NCI-H510A (cell line): Measurements from ENCODE around the gene KRTAP4-12.
"Not testable (repeated sequence)": the region's sequence is repeated elsewhere in the genome, so short reads cannot be mapped to it uniquely, and the experiment has no call there.

Experiments used
- DNase-seq: peaks from one replicate; lab custom pipeline; 2025; lab: John Stamatoyannopoulos, UW

The KRTAP4-12 gene

DNA sequence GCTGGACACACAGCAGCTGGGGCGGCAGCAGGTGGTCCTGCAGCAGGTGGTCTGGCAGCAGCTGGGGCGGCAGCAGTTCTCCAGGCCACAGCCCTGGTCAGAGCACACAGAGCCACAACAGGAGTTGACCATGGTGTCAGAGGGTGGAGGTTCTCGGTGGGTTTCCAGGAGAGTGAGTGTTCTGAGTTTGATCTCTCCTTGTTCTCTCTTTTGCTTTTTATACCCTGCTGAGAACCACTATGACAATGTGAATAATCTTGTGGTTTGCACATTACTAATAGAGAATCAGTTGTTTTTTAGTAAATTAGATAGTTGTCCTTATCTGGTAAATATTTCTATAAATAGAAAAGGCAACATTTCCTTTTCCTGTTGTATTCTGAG, at the start of gene KRTAP4-12:
Gene KRTAP4-12 (minus strand): TSS at position 192 of the 381 bp plus-strand sequence. CDS start 60 bp downstream, at position 132.
- DNase-seq: not testable (repeated sequence)

DNA sequence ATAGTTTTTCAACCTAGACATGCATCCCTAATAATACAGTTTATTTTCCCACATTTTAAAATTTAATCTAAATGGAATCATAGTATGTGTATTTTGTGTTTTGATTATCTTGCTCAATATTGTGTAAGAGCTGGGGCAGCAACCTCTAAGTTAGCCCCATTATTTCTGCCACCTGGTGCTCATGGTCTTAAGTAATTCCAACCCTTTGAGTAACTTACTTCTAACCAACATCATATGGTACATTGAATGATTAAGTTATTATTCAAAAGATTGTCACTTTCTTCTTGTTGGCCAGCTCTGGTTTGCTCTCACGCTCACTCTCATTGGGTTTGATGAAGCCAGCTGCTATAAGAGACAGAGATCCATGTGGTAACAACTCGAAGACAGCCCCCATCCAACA, 47.9 kb upstream of the KRTAP4-12 start:
- no peak for DNase-seq

DNA sequence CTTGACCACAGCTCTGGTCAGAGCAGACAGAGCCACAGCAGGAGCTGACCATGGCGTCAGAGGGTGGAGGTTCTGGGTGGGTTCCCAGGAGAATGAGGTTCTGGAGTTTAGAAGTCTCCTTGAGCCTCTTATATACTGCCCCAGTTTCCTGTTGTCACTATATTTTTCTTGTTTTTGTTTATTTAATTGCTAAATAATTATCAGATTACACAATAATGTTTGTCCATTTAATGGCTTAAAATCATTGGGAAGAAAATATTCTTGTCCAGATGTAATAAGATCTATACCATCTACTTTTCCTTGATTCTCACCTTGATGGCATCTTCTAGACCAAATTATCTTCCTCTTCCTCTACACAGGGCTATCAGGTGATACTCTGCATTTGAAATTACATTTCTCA, 44.1 kb upstream of the KRTAP4-12 start, which contains the start of gene KRTAP4-3:
Gene KRTAP4-3 (minus strand): TSS at position 101 of the 400 bp plus-strand sequence. CDS start 49 bp downstream, at position 52.
- no peak for DNase-seq

DNA sequence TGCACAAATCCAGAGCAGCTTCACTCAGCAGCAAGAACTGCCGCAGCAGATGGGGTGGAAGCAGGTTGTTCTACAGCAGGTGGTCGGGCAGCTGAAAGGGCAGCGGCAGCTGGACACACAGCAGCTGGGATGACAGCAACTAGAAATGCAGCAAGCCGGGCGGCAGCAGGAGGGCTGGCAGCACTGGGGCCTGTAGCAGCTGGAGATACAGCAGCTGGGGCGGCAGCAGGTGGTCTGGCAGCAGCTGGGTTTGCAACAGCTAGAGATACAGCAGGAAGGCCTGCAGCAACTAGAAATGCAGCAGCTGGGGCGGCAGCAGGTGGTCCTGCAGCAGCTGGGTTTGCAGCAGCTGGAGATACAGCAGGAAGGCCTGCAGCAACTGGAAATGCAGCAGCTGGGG, 43.6 kb upstream of the KRTAP4-12 start:
- no peak for DNase-seq

DNA sequence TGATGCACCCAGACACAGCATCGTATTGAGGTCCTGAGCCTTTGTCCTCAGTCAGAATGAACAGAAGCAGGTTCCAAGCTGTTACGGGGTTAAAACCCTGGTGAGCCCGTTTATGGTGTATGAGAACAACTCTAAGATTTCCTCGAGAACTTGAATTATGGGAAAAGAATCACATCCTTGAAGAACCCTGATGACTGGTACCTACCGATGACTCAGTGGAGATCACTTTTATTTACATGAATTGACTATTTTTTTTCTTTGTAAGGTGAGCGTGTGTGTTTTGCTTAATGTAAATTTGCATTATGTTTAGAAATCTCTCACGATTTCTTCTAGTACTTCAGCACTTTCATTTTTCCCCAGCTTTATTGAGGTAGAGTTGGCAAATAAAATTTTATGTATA, 39.8 kb upstream of the KRTAP4-12 start:
- DNase-seq: no peak

DNA sequence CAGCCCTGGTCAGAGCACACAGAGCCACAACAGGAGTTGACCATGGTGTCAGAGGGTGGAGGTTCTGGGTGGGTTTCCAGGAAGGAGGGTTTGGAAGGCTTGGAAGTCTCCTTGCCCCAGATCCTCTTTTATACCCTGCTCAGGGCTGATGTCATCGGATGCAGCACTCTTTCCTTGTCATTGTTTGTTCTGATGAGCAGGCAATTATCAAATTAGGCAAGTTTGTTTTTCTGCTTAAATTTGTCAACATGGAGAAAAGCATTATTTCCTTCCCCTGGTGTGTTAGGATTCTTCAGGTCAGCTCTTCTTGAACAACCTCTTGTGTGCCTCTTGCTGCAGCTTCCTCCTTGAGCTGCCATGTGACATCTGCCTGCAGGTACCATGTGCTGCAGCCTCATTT, 36.7 kb upstream of the KRTAP4-12 start, which contains the start of gene KRTAP4-4:
Gene KRTAP4-4 (minus strand): TSS at position 101 of the 400 bp plus-strand sequence. CDS start 57 bp downstream, at position 44.
- DNase-seq: no peak

DNA sequence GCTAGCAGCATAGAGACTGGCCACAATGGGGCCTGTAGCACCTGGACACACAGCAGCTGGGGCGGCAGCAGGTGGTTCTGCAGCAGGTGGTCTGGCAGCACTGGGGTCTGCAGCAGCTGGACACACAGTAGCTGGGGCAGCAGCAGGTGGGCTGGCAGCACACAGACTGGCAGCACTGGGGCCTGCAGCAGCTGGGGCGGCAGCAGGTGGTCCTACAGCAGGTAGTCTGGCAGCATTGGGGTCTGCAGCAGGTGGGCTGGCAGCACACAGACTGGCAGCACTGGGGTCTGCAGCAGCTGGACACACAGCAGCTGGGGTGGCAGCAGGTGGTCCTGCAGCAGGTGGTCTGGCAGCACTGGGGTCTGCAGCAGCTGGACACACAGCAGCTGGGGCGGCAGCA, 36.2 kb upstream of the KRTAP4-12 start:
- not testable (repeated sequence) for DNase-seq

DNA sequence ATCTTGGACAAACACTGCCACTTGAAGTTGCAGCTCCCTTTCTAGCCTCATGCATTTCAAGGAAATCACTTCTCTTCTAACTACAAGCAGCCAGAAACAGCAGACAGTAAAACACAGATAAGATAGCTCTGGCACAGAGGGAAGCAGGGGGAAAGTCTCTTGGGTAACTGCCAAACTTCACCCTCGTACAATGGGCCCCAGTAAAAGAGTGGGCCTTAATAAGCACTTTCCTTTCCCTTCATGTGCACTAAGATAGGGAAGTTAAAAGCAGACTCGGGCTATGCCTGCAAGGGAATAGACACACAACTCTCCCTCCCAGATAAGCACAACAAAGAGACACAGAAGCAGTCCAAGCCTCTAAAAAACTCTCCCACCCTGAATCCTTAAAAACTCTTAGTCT, 29.9 kb upstream of the KRTAP4-12 start:
- DNase-seq: no peak

DNA sequence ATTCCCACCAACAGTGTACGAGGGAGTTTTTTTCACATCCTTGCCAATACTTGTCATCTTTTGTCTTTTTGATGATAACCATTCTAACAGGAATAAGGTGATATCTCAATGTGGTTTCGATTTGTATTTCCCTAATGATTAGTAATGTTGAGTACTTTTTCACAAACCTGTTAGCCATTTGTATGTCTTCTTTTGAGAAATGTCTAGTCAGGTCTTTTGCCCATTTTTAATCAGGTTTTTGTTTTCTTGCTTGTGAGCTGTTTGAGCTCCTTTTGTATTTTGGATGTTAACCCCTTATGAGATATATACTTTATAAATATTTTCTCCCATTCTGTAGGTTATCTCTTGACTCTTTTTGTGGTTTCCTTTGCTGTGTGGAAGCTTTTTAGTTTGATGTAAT, 27.5 kb upstream of the KRTAP4-12 start:
- no peak for DNase-seq

DNA sequence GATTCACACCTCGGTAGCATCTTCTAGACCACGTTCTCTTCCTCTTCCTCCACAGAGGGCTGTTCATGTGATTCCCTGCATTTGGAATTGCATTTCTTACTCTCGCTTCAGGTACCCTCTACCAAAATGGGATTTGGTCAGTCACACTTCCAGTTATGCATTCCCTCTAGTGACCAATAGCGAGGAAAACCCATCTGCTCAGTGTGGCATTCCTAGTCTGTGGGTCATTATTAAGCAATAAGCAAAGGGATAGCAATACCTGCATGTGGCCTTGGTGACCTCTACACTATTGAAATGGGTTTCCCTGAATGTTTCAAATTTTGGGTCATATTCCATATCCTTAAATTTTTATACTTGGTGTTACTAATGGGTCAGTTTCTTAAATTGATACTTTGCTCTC, 26.0 kb upstream of the KRTAP4-12 start:
- no peak for DNase-seq

DNA sequence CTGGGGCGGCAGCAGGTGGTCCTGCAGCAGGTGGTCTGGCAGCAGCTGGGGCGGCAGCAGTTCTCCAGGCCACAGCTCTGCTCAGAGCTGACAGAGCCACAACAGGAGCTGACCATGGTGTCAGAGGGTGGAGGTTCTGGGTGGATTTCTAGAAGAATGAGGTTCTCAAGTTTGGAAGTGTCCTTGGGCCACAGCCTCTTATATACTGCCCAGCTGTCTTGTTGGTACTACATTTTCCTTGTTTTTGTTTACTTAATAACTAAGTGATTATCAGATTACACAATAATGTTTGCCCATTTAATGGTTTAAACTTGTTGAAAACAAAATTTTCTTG, 25.6 kb upstream of the KRTAP4-12 start, which contains the start of gene KRTAP4-5:
Gene KRTAP4-5 (minus strand): TSS at position 174 of the 334 bp plus-strand sequence. CDS start 58 bp downstream, at position 116.
- no peak for DNase-seq

DNA sequence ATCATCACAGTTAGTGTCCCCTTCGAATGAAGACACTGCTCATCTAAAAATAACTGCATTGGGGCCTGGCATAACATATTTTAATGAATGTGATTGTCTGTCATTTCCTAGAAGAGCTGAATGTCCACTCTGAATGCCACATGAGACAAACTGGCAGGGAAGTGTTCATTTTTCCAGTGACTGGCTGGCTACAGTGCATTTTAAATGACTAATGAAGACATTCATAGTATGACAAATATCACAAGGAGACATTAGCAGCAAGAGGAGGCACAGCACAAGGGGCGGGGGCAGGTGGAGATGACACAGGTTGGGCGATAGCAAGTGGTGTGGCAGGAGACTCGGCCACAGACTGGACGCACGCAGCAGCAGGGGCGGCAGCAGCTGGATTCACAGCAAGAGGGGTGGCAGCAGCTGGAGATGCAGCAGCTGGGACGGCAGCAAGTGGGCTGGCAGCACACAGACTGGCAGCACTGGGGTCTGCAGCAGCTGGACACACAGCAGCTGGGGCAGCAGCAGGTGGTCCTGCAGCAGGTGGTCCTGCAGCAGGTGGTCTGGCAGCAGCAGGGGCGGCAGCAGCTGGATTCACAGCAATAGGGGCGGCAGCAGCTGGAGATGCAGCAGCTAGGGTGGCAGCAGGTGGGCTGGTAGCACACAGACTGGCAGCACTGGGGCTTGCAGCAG, 25.1 kb upstream of the KRTAP4-12 start:
- not testable (repeated sequence) for DNase-seq

DNA sequence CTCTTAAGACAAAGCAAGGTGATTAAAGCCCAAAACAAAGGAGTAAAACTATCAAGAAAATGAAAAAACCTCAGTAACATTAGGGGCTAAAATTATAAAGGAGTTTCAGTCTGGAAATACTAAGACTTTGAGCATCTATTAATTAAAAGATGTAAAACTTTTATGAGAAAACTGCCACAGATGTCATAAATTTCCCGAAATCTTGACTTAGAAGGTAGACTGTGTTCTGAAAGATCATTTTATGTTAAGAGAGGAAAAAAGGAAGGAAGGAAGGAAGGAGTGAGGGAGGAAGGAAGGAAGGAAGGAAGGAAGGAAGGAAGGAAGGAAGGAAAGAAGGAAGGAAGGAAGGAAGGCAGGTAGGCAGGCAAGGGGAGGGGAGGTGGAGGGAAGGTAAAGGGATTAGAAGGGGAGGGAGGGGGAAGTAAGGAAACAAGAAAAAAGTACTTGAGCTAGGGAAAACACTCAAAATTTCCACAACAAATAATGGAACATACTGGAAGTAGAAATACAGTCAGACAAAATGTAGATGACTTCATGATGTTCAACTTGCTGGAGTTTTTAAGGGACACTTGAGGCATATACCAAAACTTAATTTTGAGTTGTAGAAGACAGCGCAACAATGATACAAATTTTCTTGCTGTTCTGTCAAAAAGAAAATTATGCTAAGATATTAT, 23.7 kb upstream of the KRTAP4-12 start:
- no peak for DNase-seq

DNA sequence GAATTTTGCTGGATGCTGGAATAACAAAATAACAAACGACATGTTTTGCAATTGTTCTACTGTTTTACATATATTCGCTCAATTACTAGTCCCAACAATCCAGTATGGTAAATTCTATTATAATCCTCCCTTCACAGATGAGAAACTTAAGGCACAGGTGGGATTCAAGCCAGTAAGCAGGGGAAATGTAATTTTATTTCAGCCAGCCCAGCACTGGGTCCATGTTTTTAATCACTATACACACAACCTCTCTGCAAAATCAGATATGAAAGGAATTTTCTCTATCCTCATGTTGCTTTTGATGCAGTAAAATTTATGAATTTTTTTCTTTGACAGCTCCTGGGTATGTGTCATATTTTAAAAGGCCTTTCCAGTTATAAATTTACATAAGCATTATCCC, 21.3 kb upstream of the KRTAP4-12 start:
- DNase-seq: no peak

DNA sequence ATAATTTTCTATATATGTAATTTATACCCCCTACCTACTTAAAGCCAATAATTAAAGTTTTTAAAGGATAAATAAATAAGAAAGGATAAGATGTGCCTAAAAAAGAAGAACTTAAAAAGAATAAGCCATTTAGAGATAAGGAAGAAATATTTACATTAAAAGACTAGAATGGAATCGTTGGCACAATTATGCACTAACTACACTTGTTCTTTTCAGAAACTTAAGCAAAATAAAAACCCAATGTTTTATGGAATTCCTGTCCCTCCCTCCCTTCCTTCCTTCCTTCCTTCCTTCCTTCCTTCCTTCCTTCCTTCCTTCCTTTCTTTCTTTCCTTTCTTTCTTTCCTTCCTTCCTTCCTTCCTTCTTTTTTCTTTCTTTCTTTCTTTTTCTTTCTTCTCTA, 20.9 kb upstream of the KRTAP4-12 start:
- DNase-seq: no peak

DNA sequence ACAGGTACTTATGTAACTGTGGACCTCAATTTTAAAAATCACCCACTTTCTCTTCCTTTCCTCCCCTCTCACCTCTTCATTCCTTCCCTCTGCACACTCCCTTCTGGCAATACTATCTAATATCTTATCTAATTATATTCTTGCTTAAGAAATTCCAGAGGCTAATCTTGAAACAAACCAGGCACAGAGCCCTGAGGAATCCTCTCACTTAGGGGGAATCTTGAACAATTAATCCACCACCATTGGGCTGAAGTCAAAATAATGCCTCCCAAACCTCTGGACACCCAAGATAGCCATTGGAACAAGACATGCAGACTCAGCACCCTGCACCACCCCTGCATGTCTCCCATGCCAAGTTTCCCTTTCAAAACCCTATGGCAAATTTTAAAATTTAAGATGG, 17.4 kb upstream of the KRTAP4-12 start:
- no peak for DNase-seq

DNA sequence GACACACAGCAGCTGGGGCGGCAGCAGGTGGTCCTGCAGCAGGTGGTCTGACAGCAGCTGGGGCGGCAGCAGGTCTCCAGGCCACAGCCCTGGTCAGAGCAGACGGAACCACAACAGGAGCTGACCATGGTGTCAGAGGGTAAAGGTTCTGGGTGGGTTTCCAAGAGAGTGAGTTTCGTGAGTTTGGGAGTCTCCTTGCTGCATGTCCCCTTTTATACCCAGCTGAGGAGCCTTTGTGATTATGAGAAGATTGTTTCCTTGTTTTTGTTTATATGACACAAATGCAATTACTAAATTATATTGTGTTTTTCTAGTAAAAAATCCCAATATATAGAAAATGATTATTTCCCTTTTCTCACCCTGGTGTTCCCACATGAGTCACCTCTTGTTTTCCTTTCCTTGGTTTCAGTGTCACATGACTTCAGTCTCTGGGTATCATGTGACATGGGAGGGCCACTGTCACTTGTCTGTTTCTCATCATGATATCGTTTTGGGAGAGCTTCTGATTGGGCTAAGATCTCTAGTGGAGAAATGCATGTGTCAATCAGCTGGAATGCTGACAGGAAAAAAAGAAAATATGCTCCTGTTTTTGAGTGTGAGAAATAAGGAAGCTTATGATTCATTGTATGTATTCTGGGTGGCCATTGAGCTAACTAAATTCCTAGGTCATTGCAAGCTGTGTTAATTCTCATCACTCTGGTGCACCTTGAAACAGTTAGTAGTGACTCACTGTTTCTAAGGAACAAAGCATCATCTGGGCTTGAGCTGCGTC, 16.6 kb upstream of the KRTAP4-12 start, which contains the start of gene KRTAP4-6:
Gene KRTAP4-6 (minus strand): TSS at position 185 of the 772 bp plus-strand sequence. CDS start 57 bp downstream, at position 128.
- no peak for DNase-seq

DNA sequence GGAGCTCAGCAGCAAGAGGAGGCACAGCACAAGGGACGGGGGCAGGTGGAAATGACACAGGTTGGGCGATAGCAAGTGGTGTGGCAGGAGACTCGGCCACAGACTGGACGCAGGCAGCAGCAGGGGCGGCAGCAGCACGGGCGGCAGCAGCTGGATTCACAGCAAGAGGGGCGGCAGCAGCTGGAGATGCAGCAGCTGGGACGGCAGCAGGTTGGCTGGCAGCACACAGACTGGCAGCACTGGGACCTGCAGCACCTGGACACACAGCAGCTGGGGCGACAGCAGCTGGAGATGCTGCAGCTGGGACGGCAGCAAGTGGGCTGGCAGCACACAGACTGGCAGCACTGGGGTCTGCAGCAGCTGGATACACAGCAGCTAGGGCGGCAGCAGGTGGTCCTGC, 15.9 kb upstream of the KRTAP4-12 start:
- DNase-seq: not testable (repeated sequence)

DNA sequence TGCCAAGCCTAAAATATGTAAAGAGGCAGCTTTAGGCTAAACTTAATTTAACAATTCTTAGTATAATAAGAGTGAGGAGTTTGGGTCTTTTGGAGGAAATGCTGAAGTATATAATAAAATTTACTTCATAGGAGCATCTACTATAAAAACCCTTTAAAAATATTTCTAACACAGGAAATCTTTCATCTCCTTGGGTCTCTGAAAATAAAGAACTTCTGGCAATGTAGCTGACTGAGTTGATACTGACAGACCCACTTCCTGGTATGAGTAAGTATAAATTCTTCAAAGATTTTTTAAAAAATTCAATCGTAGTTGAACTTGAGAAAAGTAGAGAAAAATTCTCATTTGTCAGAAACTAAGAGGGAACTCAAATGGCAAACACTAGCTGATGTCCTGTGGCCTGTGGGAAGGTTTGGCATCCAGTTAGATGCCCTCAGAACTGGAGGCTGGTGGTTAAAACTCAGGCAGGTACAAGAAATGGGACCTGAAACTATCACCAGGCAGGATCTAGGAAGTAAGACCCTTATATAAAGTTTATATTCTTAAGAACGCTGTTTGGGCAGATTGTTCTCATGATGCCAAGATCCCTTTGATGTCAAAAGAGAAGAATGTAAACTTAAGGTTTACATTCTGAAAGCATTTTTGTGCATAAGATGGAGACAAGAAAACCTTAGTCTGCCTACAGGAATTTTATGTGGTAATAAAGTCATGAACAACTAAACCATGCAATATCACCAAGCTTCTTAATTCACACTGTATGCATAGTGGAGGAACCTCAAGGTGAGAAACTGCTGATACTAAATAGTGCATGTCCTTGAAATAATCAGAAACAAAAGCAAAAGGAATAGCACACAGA, 10.1 kb upstream of the KRTAP4-12 start:
- no peak for DNase-seq

DNA sequence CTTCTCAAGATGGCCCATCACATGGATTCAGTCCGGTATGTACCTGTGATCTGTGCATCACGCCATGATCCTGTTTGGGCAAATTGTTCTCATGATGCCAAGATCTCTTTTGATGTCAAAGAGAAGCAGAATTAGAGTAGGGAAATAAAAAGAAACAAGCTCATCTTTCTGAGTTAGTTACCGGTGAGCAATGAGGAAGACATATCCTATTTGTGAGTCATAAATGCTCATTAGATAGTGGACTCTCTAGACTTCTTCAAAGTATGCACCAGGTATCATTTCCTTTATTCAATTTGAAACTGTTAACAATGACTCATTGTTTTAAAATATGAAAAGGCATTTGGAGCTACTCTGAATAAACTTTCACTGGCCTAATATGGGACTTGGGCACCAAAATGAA, 8.0 kb upstream of the KRTAP4-12 start:
- DNase-seq: no peak

DNA sequence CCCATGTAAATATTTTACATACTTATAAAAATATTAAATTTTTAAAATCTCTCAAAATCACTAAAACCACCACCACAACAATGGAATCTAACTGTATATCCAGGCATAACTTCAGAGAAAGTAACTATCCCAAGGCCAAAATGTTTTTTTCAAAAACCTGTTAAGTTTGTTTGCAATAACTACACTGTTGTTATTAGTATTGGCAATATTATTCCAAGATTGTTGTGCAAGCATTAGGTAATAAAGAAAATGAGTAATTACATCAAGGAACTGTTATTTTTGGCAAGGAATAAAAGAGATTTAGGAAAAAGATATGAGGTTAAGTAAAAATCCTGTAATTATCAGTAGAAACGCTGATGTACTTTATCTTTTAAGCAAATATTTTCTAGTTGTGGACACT, 3.4 kb upstream of the KRTAP4-12 start:
- no peak for DNase-seq

DNA sequence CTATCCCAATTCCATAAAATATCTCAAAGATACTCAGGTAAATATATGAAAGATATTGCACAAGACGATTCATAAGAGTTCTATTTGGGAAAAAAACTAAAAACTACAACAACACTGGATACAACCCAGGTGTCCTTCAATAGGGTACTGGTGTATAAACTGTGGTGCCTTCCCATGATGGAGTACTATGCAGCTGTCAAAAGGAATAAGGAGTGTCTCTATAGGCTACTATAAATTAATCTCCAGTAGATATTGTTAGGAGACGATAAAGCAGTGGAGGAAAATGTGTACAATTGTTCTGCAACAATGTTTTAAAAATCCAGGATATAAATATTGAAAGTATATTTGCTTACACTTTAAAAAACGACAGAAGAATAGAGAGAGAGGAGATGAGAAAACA, 2.4 kb upstream of the KRTAP4-12 start:
- no peak for DNase-seq
